Gastrocnemius medialis (tissue), 4 donors: ENCODE data around the gene SNX22.

Source experiments
- POLR2A ChIP-seq, 2 donors: fragments of 450-650 bp; IDR thresholded peaks; one replicate each; pipeline ENCODE4 v1.6.1; 2017; ENCODE audit warnings: antibody characterized with exemption in 2 of 2, mild to moderate bottlenecking in 2 of 2, moderate library complexity in 2 of 2
- TF ChIP-seq, protein P1 (sequence below), 5 experiments: fragments of 450-650 bp in 3 of 5; fragments of 200-600 bp in 2 of 5; sonication (generic) in 2 of 5; IDR thresholded peaks in 4 of 5; conservative IDR thresholded peaks in 1 of 5; 1 replicate in 4 of 5; 2 replicates in 1 of 5; pipeline ENCODE4 v1.5.1; 2016 to 2019; ENCODE audit warnings: antibody characterized with exemption in 5 of 5, mild to moderate bottlenecking in 3 of 5, moderate library complexity in 3 of 5

GRCh38 chr15:64182859-64183370 lies 31.4 kb downstream of the SNX22 start:
- TF ChIP-seq, protein P1, sequence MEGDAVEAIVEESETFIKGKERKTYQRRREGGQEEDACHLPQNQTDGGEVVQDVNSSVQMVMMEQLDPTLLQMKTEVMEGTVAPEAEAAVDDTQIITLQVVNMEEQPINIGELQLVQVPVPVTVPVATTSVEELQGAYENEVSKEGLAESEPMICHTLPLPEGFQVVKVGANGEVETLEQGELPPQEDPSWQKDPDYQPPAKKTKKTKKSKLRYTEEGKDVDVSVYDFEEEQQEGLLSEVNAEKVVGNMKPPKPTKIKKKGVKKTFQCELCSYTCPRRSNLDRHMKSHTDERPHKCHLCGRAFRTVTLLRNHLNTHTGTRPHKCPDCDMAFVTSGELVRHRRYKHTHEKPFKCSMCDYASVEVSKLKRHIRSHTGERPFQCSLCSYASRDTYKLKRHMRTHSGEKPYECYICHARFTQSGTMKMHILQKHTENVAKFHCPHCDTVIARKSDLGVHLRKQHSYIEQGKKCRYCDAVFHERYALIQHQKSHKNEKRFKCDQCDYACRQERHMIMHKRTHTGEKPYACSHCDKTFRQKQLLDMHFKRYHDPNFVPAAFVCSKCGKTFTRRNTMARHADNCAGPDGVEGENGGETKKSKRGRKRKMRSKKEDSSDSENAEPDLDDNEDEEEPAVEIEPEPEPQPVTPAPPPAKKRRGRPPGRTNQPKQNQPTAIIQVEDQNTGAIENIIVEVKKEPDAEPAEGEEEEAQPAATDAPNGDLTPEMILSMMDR (IDR thresholded peaks at IDR 0.05 in 4 of 5, conservative IDR thresholded peaks at IDR 0.05 in 1 of 5): no peak
- no peak for TF ChIP-seq POLR2A (IDR thresholded peaks at IDR 0.05)
